Activated CD4-positive, alpha-beta T cell treated with anti-CD3 and anti-CD28 coated beads for 36 hours (primary cell): ENCODE measurements around the gene DAPK3. TPM values are rescaled to one million over a fixed set of nuclear protein-coding genes. Genes with fewer than 3 reads are reported as not detected.
"Not testable (repeated sequence)": the region's sequence is repeated elsewhere in the genome, so short reads cannot be mapped to it uniquely, and the experiment has no call there.

Experiments
- ATAC-seq: fragments of 200-7000 bp; cut with Tn5 transposase; one replicate; pipeline ENCODE4 v1.10.0; 2021; ENCODE audit warnings: mild to moderate bottlenecking, moderate library complexity
- CTCF ChIA-PET: fragments of 350-600 bp; sonication (Branson Sonifier 250); formaldehyde crosslinking; loops from one replicate; lab custom pipeline; 2021; ENCODE audit warnings: antibody characterized with exemption; lab: Charles Lee
- POLR2A ChIA-PET: fragments of 350-600 bp; sonication (Branson Sonifier 250); formaldehyde crosslinking; loops from one replicate; lab custom pipeline; 2021; ENCODE audit warnings: antibody characterized with exemption, inconsistent platforms; lab: Charles Lee
- DNase-seq: peaks from one replicate; pipeline ENCODE4 v3.0.0-alpha.2; 2020
- H3K27ac Mint-ChIP-seq: one replicate; pipeline ENCODE4 v1.8.0; 2021; ENCODE audit warnings: mixed read lengths
- H3K27me3 Mint-ChIP-seq: one replicate; pipeline ENCODE4 v1.8.0; 2021; ENCODE audit warnings: mixed read lengths
- H3K36me3 Mint-ChIP-seq: one replicate; pipeline ENCODE4 v1.8.0; 2021; ENCODE audit warnings: low read depth, mixed read lengths
- H3K4me1 Mint-ChIP-seq: one replicate; pipeline ENCODE4 v1.8.0; 2021; ENCODE audit warnings: mixed read lengths
- H3K4me3 Mint-ChIP-seq: one replicate; pipeline ENCODE4 v1.8.0; 2021; ENCODE audit warnings: mild to moderate bottlenecking, moderate library complexity, mixed read lengths
- H3K9me3 Mint-ChIP-seq: one replicate; pipeline ENCODE4 v1.8.0; 2021; ENCODE audit warnings: low read depth, mixed read lengths
- intact Hi-C, 2 experiments: fragments of 100-400 bp; cut with DNase I in 1 of 2; cut with micrococcal nuclease in 1 of 2; formaldehyde crosslinking; loops; one replicate each; pipeline versions ENCODE4 v1.14.2 to v1.15.1; 2022 to 2024; cut with DNase I, micrococcal nuclease
- total RNA-seq, 2 experiments: library from RNA; stranded (reverse); gene quantifications; one replicate each; pipeline ENCODE4 v1.2.3, GENCODE V29; 2021

The DAPK3 gene
- total RNA-seq, 2 experiments from 2014 or later = 26.7 to 27.6 TPM

- Mint-ChIP-seq H3K4me3 (no peak overlapping the region), H3K27ac (no peak overlapping the region), H3K4me1 (peaks cover 33% of the 10 kb centered on the region), H3K9me3 (no peaks in the 10 kb centered on the region), H3K27me3 (no peaks in the 10 kb centered on the region), H3K36me3 (peaks cover 71% of the 10 kb centered on the region)
- ATAC-seq (no peak), DNase-seq (no peak)
- POLR2A ChIA-PET = interaction anchor here (0.7 to 1.0 kb wide), 2 partner anchors 10 to 11 kb away, joined by 3 to 5 read pairs; no protein-coding TSS in a partner anchor
- CTCF ChIA-PET = interaction anchor here (0.7 to 0.9 kb wide), 3 partner anchors 10 to 481 kb away, joined by 3 to 7 read pairs (median 3); no protein-coding TSS in a partner anchor
- intact Hi-C loops = no loop called here
These were observed 7.2 kb upstream of the DAPK3 start for GRCh38 chr19:3978145-3978544.

- H3K4me1 Mint-ChIP-seq = peaks cover 27% of the 10 kb centered on the region
- intact Hi-C loops = no loop called here
- ATAC-seq = no peak
- CTCF ChIA-PET = interaction anchor here (0.7 to 0.9 kb wide), 2 partner anchors 10 to 333 kb away, joined by 3 to 7 read pairs; no protein-coding TSS in a partner anchor
- no peak for DNase-seq
- POLR2A ChIA-PET = interaction anchor here (1.0 kb wide), 1 partner anchor 10 kb away, joined by 5 read pairs; no protein-coding TSS in a partner anchor
- H3K27me3 Mint-ChIP-seq = no peaks in the 10 kb centered on the region
- H3K4me3 Mint-ChIP-seq = no peak overlapping the region
- no peak overlapping the region for H3K27ac Mint-ChIP-seq
- H3K36me3 Mint-ChIP-seq = peaks cover 66% of the 10 kb centered on the region
- H3K9me3 Mint-ChIP-seq = no peaks in the 10 kb centered on the region
These were observed 6.6 kb upstream of the DAPK3 start for GRCh38 chr19:3977242-3978143.

GRCh38 chr19:3976495-3977241, 5.8 kb upstream of the DAPK3 start:
- peaks cover 23% of the 10 kb centered on the region for H3K4me1 Mint-ChIP-seq
- no peaks in the 10 kb centered on the region for H3K27me3 Mint-ChIP-seq
- H3K36me3 Mint-ChIP-seq = peaks cover 59% of the 10 kb centered on the region
- no peaks in the 10 kb centered on the region for H3K9me3 Mint-ChIP-seq
- no peak for ATAC-seq
- no peak overlapping the region for H3K27ac Mint-ChIP-seq
- no peak for DNase-seq
- POLR2A ChIA-PET = interaction anchor here (2.5 kb wide), 1 partner anchor 8 kb away, joined by 25 read pairs; the partner anchor contains the start of gene EEF2
- no peak overlapping the region for H3K4me3 Mint-ChIP-seq
- intact Hi-C loops = no loop called here
- CTCF ChIA-PET = no interaction called here

GRCh38 chr19:3975637-3976087, 4.8 kb upstream of the DAPK3 start:
- Mint-ChIP-seq H3K27ac (no peak overlapping the region), H3K4me3 (no peak overlapping the region), H3K27me3 (no peaks in the 10 kb centered on the region), H3K36me3 (peaks cover 50% of the 10 kb centered on the region), H3K9me3 (no peaks in the 10 kb centered on the region), H3K4me1 (peaks cover 20% of the 10 kb centered on the region)
- ChIA-PET POLR2A (interaction anchor here (0.6 to 2.5 kb wide), 4 partner anchors 9 to 216 kb away, joined by 3 to 25 read pairs (median 4); partner anchors contain the start of gene EEF2), CTCF (interaction anchor here (0.6 to 1.0 kb wide), 2 partner anchors 10 to 12 kb away, joined by 3 to 5 read pairs; no protein-coding TSS in a partner anchor)
- ATAC-seq (no peak), DNase-seq (no peak)
- intact Hi-C loops = no loop called here

GRCh38 chr19:3975144-3975543, 4.2 kb upstream of the DAPK3 start:
- Mint-ChIP-seq H3K4me3 (no peak overlapping the region), H3K4me1 (peaks cover 25% of the 10 kb centered on the region), H3K27me3 (no peaks in the 10 kb centered on the region), H3K36me3 (peaks cover 46% of the 10 kb centered on the region), H3K27ac (no peak overlapping the region), H3K9me3 (no peaks in the 10 kb centered on the region)
- ChIA-PET POLR2A (interaction anchor here (0.6 to 2.5 kb wide), 4 partner anchors 9 to 216 kb away, joined by 3 to 25 read pairs (median 4); partner anchors contain the start of gene EEF2), CTCF (interaction anchor here (0.6 to 1.0 kb wide), 2 partner anchors 11 to 13 kb away, joined by 3 to 5 read pairs; no protein-coding TSS in a partner anchor)
- ATAC-seq (no peak), DNase-seq (no peak)
- intact Hi-C loops = no loop called here

GRCh38 chr19:3970313-3970807, 539 bp downstream of the DAPK3 start:
- Mint-ChIP-seq H3K4me3 (peak overlapping the region; percentile 83), H3K4me1 (peaks cover 22% of the 10 kb centered on the region), H3K36me3 (peaks cover 19% of the 10 kb centered on the region), H3K9me3 (no peaks in the 10 kb centered on the region), H3K27me3 (no peaks in the 10 kb centered on the region), H3K27ac (peak overlapping the region; percentile 58)
- ChIA-PET POLR2A (interaction anchor here (1.0 to 3.2 kb wide), 5 partner anchors 10 to 208 kb away, joined by 4 to 30 read pairs (median 10); partner anchors contain the start of genes EEF2 and MRPL54), CTCF (interaction anchor here (1.1 to 1.5 kb wide), 3 partner anchors 13 to 821 kb away, joined by 3 to 6 read pairs (median 6); partner anchors contain the start of genes EEF2 and FEM1A)
- ATAC-seq (peak; percentile 3), DNase-seq (no peak)
- intact Hi-C loops = loop anchor here in 1 of 2 experiments (2.0 to 5.0 kb wide), 4 partner anchors 16 to 752 kb away; partner anchors contain the start of genes DPP9, HMG20B and MATK

- no peaks in the 10 kb centered on the region for H3K9me3 Mint-ChIP-seq
- H3K36me3 Mint-ChIP-seq = peaks cover 18% of the 10 kb centered on the region
- peak overlapping the region; percentile 58 for H3K27ac Mint-ChIP-seq
- no peaks in the 10 kb centered on the region for H3K27me3 Mint-ChIP-seq
- peak overlapping the region; percentile 83 for H3K4me3 Mint-ChIP-seq
- peaks cover 22% of the 10 kb centered on the region for H3K4me1 Mint-ChIP-seq
- ChIA-PET POLR2A (interaction anchor here (0.6 to 1.1 kb wide), 2 partner anchors 16 to 206 kb away, joined by 3 to 4 read pairs; partner anchors contain the start of gene EEF2), CTCF (interaction anchor here (0.6 to 1.4 kb wide), 3 partner anchors 16 to 496 kb away, joined by 3 to 9 read pairs (median 4); partner anchors contain the start of gene EEF2)
- intact Hi-C loops = loop anchor here in 1 of 2 experiments (2.0 to 5.0 kb wide), 4 partner anchors 17 to 753 kb away; partner anchors contain the start of genes DPP9, HMG20B and MATK
- DNase-seq (no peak), ATAC-seq (no peak)
These were observed 1.2 kb downstream of the DAPK3 start for GRCh38 chr19:3969435-3970312.

- no peaks in the 10 kb centered on the region for H3K9me3 Mint-ChIP-seq
- peaks cover 22% of the 10 kb centered on the region for H3K4me1 Mint-ChIP-seq
- ChIA-PET POLR2A (interaction anchor here (0.6 to 1.1 kb wide), 3 partner anchors 17 to 205 kb away, joined by 3 to 4 read pairs (median 3); partner anchors contain the start of gene EEF2), CTCF (interaction anchor here (0.6 to 1.4 kb wide), 4 partner anchors 9 to 497 kb away, joined by 3 to 9 read pairs (median 4); partner anchors contain the start of gene EEF2)
- no peak for DNase-seq
- intact Hi-C loops = no loop called here
- peaks cover 20% of the 10 kb centered on the region for H3K36me3 Mint-ChIP-seq
- no peaks in the 10 kb centered on the region for H3K27me3 Mint-ChIP-seq
- ATAC-seq = no peak
- no peak overlapping the region for H3K27ac Mint-ChIP-seq
- no peak overlapping the region for H3K4me3 Mint-ChIP-seq
These were observed 2.1 kb downstream of the DAPK3 start for GRCh38 chr19:3968556-3969434.

GRCh38 chr19:3967983-3968382, 2.9 kb downstream of the DAPK3 start:
- H3K27ac Mint-ChIP-seq, ATAC-seq, H3K27me3 Mint-ChIP-seq, H3K4me3 Mint-ChIP-seq, DNase-seq, H3K9me3 Mint-ChIP-seq, CTCF ChIA-PET, intact Hi-C loops, POLR2A ChIA-PET: not testable (repeated sequence)
- Mint-ChIP-seq H3K4me1 (peaks cover 22% of the 10 kb centered on the region), H3K36me3 (peaks cover 22% of the 10 kb centered on the region)
